ENCODE measurements around the gene ASPG.

DNA sequence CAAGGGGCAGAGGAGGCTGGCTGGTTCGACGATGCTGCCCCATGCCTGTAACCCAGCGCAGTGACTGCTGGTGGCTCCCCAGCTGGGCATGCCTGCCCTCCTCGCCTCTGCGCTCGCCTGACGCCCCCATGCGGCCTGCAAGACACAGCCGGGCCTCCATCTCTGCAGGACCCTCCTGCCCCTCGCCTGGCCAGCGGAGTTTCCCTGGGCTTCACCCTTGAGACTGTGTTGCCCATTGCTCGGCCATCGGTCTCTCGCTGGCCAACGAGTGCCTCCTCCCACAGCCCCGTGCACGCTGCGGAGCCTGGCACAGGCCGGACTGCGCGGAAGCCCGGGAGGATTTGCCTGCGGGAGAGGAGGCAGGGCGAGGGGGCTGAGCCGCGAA is 17.6 kb downstream of the ASPG start:
- TF ChIP-seq TAF1 (IDR thresholded peaks at IDR 0.05; ENCODE audit: borderline replicate concordance, insufficient read depth, low read length), result no peak
- TF ChIP-seq POLR2AphosphoS5 (IDR thresholded peaks at IDR 0.05; ENCODE audit: low read depth, low read length), result no peak

Data from PFSK-1 (cell line).